ENCODE measurements around the gene HYAL2. TPM values are rescaled to one million over a fixed set of nuclear protein-coding genes. Genes with fewer than 3 reads are reported as not detected.

The HYAL2 gene
- total and polyA plus RNA-seq, 10 of the 15 experiments (the other 5 are each of a cell fraction or from before 2014, with no cell fraction given), result 0.06 to 21.8 (median 12.7) TPM

DNA sequence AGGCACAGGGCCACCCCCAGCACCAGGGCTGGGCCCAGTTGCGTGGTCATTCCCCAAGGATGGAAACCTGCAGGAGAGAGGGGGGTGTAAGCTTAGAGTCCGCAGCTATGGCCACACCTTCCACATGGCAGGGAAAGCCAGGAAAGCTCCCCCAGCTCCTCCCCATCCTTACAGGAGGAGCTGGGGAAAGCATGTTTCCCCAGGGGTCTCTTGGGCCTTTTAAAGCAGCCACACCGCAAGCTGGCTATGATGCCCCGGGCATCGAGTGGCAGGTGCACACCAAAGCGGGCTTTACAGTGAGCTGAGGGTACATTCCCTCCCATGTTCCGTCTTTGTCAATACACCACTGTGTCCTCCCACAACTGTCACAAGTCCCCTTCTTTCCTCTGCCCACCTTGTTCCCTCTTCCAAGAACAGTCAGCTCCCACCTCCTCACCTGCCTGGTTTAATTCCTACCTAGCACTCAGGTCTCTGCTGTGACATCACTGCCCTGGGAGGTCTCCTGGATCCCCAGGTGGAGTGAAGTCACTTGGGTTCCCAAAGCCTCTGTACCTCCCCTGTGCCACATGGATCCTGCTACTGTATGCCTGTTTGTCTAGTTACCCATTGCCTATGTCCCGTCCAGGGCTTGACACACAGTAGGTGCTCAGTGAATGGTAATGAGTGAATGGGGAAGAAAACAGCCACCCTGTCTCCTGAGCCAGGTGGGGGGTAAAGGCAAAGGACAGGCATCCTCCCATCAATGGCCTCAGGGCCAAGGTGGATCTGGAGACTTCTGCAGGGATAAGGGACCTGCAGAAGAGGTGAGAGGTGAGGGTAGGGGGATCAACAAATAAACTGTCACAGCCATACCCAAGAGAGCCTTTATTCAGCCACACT, 26.8 kb downstream of the HYAL2 start:
- ATAC-seq (no peak), DNase-seq (ENCODE audit: low read depth, low spot score) (no peak), FAIRE-seq (no peak)
- Histone ChIP-seq H3K79me2 (ENCODE audit: control insufficient read depth, insufficient read depth, low read length) (peaks cover 15% of the 10 kb centered on the region), H4K20me1 (ENCODE audit: control insufficient read depth, insufficient read depth) (no peaks in the 10 kb centered on the region), H3K4me1 (ENCODE audit: control insufficient read depth, insufficient read depth, low read length) (peaks cover 4% of the 10 kb centered on the region), H3K27me3 (replicated peaks in 1 of 2; ENCODE audit: control insufficient read depth in 2 of 2, insufficient read depth in 2 of 2, low read length in 1 of 2) (no peaks in the 10 kb centered on the region), H3K4me2 (ENCODE audit: control insufficient read depth, insufficient read depth) (no peak overlapping the region), H2AFZ (ENCODE audit: control insufficient read depth, low read depth, low read length) (no peak overlapping the region), H3K9ac (ENCODE audit: control insufficient read depth, insufficient read depth, low read length) (no peak overlapping the region), H3K9me3 (replicated peaks; ENCODE audit: control insufficient read depth, insufficient read depth, low read length) (no peaks in the 10 kb centered on the region), H3K4me3 (no peak overlapping the region), H3K36me3 (ENCODE audit: control insufficient read depth in 2 of 2, insufficient read depth in 2 of 2, low read length in 1 of 2) (no peaks in the 10 kb centered on the region), H3K27ac (ENCODE audit: control insufficient read depth, insufficient read depth) (no peak overlapping the region)
- RAD21 ChIA-PET (ENCODE audit: unreplicated experiment), result no interaction called here
- CTCF ChIA-PET, result interaction anchor here (0.6 kb wide), 1 partner anchor 69 kb away, joined by 3 read pairs; no protein-coding TSS in a partner anchor
- POLR2A ChIA-PET, result interaction anchor here (1.1 kb wide), 1 partner anchor 42 kb away, joined by 3 read pairs; no protein-coding TSS in a partner anchor
- SMC1A ChIA-PET (ENCODE audit: uncharacterized antibody, unreplicated experiment), result no interaction called here
- in situ Hi-C loops (cut with MboI) (no loop called here), intact Hi-C loops (cut with micrococcal nuclease; ENCODE audit: unreplicated experiment) (loop anchor here (5.0 kb wide), 1 partner anchor 42 kb away; no protein-coding TSS in a partner anchor)
- no TSS peak for BruUV-seq (replicated peaks)
- WGBS (ENCODE audit: insufficient coverage, insufficient replicate concordance, low lambda C conversion rate, missing lambda C conversion rate), result 72% methylated on average over 8 of the region's 8 CpGs
- TF ChIP-seq, protein P1, sequence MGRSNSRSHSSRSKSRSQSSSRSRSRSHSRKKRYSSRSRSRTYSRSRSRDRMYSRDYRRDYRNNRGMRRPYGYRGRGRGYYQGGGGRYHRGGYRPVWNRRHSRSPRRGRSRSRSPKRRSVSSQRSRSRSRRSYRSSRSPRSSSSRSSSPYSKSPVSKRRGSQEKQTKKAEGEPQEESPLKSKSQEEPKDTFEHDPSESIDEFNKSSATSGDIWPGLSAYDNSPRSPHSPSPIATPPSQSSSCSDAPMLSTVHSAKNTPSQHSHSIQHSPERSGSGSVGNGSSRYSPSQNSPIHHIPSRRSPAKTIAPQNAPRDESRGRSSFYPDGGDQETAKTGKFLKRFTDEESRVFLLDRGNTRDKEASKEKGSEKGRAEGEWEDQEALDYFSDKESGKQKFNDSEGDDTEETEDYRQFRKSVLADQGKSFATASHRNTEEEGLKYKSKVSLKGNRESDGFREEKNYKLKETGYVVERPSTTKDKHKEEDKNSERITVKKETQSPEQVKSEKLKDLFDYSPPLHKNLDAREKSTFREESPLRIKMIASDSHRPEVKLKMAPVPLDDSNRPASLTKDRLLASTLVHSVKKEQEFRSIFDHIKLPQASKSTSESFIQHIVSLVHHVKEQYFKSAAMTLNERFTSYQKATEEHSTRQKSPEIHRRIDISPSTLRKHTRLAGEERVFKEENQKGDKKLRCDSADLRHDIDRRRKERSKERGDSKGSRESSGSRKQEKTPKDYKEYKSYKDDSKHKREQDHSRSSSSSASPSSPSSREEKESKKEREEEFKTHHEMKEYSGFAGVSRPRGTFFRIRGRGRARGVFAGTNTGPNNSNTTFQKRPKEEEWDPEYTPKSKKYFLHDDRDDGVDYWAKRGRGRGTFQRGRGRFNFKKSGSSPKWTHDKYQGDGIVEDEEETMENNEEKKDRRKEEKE (IDR thresholded peaks at IDR 0.05), result no peak
- TF ChIP-seq SMARCA5 (IDR thresholded peaks at IDR 0.05), result no peak
